Activated CD4-positive, CD25-positive, alpha-beta regulatory T cell (primary cell): ENCODE data around the gene SFXN5.

Experiments used
- DNase-seq, 4 experiments: peaks; one replicate each; lab custom pipeline; 2025; lab: John Stamatoyannopoulos, UW

SFXN5 gene

GRCh38 chr2:72994282-72994990, 77.1 kb downstream of the SFXN5 start:
- no peak for DNase-seq

GRCh38 chr2:72993933-72994280, 77.6 kb downstream of the SFXN5 start:
- DNase-seq: no peak

DNA sequence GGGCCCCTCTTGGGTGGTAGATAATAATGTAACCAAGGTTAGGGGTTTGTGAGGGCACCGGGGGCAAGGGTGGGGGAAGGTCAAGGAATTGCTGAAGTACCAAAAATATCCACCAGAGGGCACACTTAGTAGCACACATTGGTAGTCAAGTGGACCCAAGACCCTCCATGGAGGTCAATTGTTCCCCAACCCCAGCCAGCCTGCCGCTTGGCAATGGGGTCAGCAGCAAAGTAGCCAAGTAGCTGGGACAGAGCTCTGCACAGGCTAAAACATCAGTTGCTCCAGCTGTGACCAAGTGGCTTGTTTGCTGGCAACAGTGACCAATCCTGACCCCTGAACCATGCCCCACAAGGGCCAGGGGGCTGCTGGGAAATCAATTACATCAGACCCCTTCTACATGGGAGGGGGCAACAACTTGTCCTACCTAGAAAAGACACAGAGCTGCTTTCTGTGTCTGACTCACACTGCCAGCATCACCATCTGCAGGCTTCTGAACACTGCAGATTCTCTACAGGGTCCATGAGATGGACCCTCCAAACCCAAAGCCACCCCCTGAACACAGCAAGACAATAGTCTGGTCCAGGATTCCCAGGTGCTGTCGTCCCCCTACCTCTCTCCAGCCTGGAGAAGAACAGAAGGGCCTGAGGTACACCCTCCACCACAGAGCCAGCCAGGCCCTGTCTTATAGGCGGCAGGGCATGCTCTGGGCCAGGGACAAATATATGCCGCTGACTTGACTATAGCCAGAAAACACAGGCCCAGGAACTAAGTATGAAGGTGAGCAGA, 78.2 kb downstream of the SFXN5 start:
- no peak for DNase-seq

DNA sequence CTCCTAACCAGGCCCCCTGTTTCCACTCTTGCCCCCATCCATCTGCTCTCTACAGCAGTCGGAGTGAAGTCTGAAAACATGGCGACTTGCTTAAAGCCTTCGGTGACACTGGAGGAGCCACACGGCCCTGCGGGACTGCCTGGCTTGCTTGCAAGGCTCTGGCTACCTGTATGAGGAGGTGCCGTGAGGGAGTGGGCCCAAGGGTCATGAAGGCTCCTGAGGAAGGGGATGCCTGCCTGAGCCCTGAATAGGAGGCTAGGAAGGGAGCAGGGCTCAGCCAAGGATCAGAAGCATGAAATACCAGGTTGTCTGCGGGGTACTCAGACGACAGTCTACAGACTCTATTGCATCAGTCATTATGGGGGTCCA, 78.8 kb downstream of the SFXN5 start:
- DNase-seq: no peak

- DNase-seq: no peak
Observed at GRCh38 chr2:72991980-72992733, 79.4 kb downstream of the SFXN5 start.

GRCh38 chr2:72991439-72991725, 80.1 kb downstream of the SFXN5 start:
- no peak for DNase-seq

GRCh38 chr2:72990695-72991438, 80.6 kb downstream of the SFXN5 start:
- DNase-seq: no peak

- no peak for DNase-seq
Observed at GRCh38 chr2:72989770-72990556, 81.5 kb downstream of the SFXN5 start.

DNA sequence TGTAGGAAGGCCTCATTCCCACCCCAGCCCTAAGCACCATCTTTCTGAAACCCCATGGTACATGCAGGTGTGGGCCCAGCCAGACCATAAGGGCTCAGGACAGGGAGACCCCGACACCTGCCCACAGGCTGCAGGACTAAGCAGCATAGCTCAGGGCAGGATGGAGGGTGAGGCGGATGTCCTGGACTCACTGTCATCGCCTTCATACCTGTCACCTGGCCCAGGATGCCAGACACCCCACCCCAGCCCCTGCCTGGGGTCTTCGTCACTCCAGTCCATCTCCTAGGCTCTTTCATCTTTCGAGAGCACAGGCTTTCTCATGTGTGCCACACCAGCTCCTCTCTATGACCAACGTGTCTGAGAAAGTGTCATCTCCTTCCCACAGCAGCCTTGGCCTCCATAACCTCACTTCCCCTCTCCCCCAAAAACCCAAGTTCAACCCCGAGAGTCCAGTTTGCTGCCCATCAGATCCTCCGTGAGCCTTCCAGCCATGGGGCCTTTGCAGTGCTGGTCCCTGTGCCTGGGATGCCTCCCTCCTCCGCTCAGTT, 82.7 kb downstream of the SFXN5 start:
- DNase-seq: no peak

DNA sequence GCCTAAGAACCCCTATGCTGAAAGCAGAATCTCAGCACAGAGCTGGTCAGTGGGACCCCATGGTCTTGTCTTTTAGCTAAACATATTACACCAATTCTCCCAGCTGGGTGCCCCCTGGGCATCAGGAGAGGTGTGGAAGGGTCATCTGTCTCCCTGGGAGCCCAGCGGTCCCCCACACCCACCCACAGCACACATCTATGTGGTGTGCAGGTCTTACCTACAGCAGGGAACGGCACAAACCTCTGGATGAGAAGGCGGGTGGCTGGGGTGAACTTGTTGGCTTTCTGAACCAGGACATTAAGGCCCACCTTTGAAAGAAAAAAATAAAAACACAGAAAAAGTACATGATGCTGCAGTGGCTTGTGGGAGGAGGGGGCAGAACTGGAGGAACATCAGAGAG, 83.5 kb downstream of the SFXN5 start:
- DNase-seq: no peak

DNA sequence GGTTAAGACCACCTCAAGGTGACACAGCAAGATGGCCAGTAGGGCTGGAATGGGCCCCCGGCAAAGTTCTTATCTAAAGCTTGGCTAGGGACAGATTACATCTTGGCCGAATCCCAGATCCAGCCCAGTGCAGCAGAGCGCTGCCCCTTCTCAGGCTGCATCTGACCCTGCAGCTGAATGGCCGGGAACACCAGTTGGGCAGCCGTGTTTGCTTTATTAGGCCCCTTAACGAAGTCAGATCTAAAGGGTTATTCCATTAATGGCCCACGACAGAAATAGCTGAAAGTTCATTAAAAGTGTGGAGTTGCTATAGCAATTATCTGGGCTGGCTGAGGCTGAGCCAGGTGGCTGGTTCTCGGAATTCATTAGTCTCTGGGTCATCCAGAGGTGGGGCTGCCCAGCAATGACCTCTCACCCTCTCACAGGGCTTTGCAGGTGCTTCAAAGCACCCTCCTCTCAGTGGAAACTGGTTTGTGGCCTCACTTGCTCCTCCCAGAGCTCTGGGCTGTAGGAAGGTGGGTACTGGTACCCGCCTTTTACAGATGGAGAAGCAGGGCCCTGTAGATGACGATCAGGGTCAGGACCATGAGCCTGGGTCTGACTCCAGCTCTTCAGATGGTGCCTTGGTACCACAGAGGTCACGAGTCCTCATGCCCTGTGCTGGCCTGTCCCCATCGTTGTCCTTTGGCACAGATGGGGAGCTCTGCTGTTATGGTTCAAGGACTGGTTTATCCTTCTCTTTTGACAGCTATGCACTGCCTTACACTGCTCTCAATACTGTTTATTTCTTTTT, 85.4 kb downstream of the SFXN5 start:
- no peak for DNase-seq

- DNase-seq: no peak
Observed at GRCh38 chr2:72985136-72985535, 86.4 kb downstream of the SFXN5 start.

GRCh38 chr2:72984172-72984671, 87.3 kb downstream of the SFXN5 start:
- DNase-seq: no peak

GRCh38 chr2:72983500-72984161, 87.9 kb downstream of the SFXN5 start:
- no peak for DNase-seq

DNA sequence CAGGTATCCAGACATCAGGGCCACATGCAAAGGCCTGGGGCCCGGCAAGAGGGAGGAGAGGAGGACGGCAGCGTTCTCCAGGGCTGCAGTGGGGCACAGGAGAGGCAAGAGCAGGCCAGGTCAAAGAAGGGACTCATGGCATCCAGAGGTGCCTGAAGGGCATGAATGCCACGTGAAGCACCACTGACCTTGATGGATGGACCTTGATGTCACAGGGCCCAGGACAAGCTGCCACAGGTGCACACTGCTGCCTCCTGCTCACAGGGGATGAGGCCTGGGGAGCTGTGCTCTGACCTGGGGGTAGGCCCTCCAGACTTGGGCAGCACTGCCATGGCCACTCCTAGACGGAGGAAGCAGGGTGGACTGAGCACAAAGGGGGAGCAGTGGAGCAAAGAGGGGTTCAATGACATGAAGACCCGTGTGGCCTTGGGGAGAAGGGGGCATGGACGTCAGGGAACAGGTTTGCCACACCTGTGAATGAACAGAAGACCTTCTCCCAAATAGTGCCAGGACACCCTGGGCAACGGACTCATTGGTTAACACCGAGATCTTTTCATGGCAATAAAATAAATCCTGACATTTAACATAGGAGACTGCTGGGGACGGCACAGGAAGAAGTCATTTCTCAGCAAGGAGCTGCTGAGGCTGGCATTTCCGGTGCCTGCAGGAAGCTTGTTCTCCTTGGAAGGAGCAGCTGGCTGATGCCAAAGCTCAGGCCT, 88.6 kb downstream of the SFXN5 start:
- no peak for DNase-seq

GRCh38 chr2:72982219-72982618, 89.3 kb downstream of the SFXN5 start:
- no peak for DNase-seq

GRCh38 chr2:72981536-72981935, 90.0 kb downstream of the SFXN5 start:
- DNase-seq: no peak

- no peak for DNase-seq
Observed at GRCh38 chr2:72980535-72981217, 90.8 kb downstream of the SFXN5 start.

DNA sequence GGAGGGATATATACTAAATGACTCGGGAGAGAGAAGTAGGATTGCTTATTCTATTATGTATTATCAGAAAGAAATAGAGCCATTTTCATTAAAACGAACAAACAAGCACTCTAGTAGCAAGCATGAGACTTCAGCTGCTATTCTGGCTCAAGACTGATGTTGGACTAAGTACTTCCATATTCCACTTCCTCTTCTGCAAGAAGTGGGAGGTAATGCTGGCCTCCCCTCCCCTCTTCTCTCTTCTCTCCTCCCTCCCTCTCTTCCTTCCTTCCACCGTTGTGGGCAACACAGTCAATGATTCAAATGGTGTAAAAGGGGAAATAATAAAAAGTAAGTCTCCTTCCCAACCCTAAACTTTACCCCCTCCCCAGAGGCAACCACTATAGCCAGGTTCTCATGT, 91.6 kb downstream of the SFXN5 start:
- no peak for DNase-seq
